SK-N-SH (cell line): ENCODE measurements around the gene MAPK10. TPM values are rescaled to one million over a fixed set of nuclear protein-coding genes. Genes with fewer than 3 reads are reported as not detected.

Experiments
- CTCF ChIA-PET: fragments of 300-600, 350-600 bp; formaldehyde crosslinking; extraction: SDS; loops from one replicate; lab custom pipeline; 2021; lab: Yijun Ruan, JAX
- POLR2A ChIA-PET: fragments of 350-600 bp; sonication (Branson Sonifier 250); formaldehyde crosslinking; extraction: SDS; loops from one replicate; lab custom pipeline; 2020; ENCODE audit warnings: antibody characterized with exemption, inconsistent platforms; lab: Yijun Ruan, JAX
- DNase-seq: peaks from one replicate; pipeline ENCODE4 v3.0.0; 2012
- H2AFZ ChIP-seq: fragments of 200-600 bp; sonication (generic); 2 replicates; pipeline ENCODE4 v1.8.1; 2016; ENCODE audit warnings: antibody characterized with exemption, mild to moderate bottlenecking, low read depth
- H3F3A ChIP-seq: fragments of 200-600 bp; sonication (generic); replicated peaks from 2 replicates; pipeline ENCODE3; 2016; ENCODE audit warnings: antibody characterized with exemption, mild to moderate bottlenecking; ENCODE audit not compliant: insufficient read depth
- H3K27ac ChIP-seq, 2 experiments: fragments of 200-500 bp in 1 of 2; fragments of 200-600 bp in 1 of 2; sonication (Bioruptor generic) in 1 of 2; sonication (generic), shearing (Covaris generic) in 1 of 2; 2 replicates each; pipeline versions ENCODE4 v1.5.1 to v1.6.1; 2014 to 2016; ENCODE audit warnings: low read depth in 2 of 2, inconsistent platforms in 1 of 2, low read length in 1 of 2, mild to moderate bottlenecking in 1 of 2, mixed read lengths in 1 of 2
- H3K27me3 ChIP-seq: fragments of 200-600 bp; sonication (generic), shearing (Covaris generic); 2 replicates; pipeline ENCODE4 v1.6.1; 2016; ENCODE audit warnings: mixed run types; ENCODE audit not compliant: insufficient read depth
- H3K36me3 ChIP-seq, 2 experiments: fragments of 200-500 bp in 1 of 2; fragments of 200-600 bp in 1 of 2; sonication (Bioruptor generic) in 1 of 2; sonication (generic) in 1 of 2; replicated peaks in 1 of 2; 2 replicates each; pipeline versions ENCODE3 to v1.5.1; 2014 to 2016; ENCODE audit warnings: low read length in 1 of 2, mild to moderate bottlenecking in 1 of 2; ENCODE audit not compliant: insufficient read depth in 2 of 2, control insufficient read depth in 1 of 2
- H3K4me1 ChIP-seq, 2 experiments: fragments of 200-500 bp in 1 of 2; fragments of 200-600 bp in 1 of 2; sonication (Bioruptor generic) in 1 of 2; sonication (generic), shearing (Covaris generic) in 1 of 2; 2 replicates each; pipeline versions ENCODE4 v1.5.1 to v1.6.1; 2014 to 2016; ENCODE audit warnings: low read depth in 1 of 2, low read length in 1 of 2, mixed run types in 1 of 2; ENCODE audit not compliant: insufficient read depth in 2 of 2, control insufficient read depth in 1 of 2
- H3K4me2 ChIP-seq: fragments of 200-600 bp; sonication (generic), shearing (Covaris generic); 2 replicates; pipeline ENCODE4 v1.6.1; 2017; ENCODE audit warnings: mixed run types
- H3K4me3 ChIP-seq, 2 experiments: fragments of 200-500 bp in 1 of 2; fragments of 200-600 bp in 1 of 2; sonication (Bioruptor generic) in 1 of 2; sonication (generic), shearing (Covaris generic) in 1 of 2; 2 replicates each; pipeline versions ENCODE4 v1.5.1 to v1.8.1; 2014 to 2016; ENCODE audit warnings: low read depth in 2 of 2, inconsistent platforms in 1 of 2, low read length in 1 of 2, mild to moderate bottlenecking in 1 of 2, mixed read lengths in 1 of 2, moderate library complexity in 1 of 2
- H3K79me2 ChIP-seq: fragments of 200-600 bp; sonication (generic); 2 replicates; pipeline ENCODE4 v1.8.1; 2017; ENCODE audit warnings: mild to moderate bottlenecking; ENCODE audit not compliant: insufficient read depth
- H3K9ac ChIP-seq: fragments of 200-600 bp; sonication (generic); 2 replicates; pipeline ENCODE4 v1.6.1; 2017; ENCODE audit warnings: mixed run types
- H3K9me2 ChIP-seq: fragments of 200-600 bp; sonication (generic); 2 replicates; pipeline ENCODE4 v1.6.1; 2017; ENCODE audit warnings: mixed run types
- H3K9me3 ChIP-seq: fragments of 200-600 bp; sonication (generic); 2 replicates; pipeline ENCODE4 v1.6.1; 2017; ENCODE audit warnings: mixed run types, mild to moderate bottlenecking, moderate library complexity
- H4K20me1 ChIP-seq: fragments of 200-600 bp; sonication (generic); 2 replicates; pipeline ENCODE4 v1.6.1; 2017; ENCODE audit warnings: mild to moderate bottlenecking, mixed run types; ENCODE audit not compliant: insufficient read depth
- CHD2 ChIP-seq: fragments of 150-350 bp; IDR thresholded peaks from 2 replicates; pipeline ENCODE4 v1.6.1; 2018; ENCODE audit warnings: low read length; ENCODE audit not compliant: partially characterized antibody
- ELF1 ChIP-seq: IDR thresholded peaks from 2 replicates; pipeline ENCODE4 v1.4.0; 2012
- EP300 ChIP-seq, 2 experiments: IDR thresholded peaks; 2 replicates each; pipeline versions ENCODE4 v1.4.0 to v1.6.1; 2012; ENCODE audit warnings: borderline replicate concordance in 1 of 2, low read depth in 1 of 2, low read length in 1 of 2
- FOXJ3 ChIP-seq: sonication (generic); formaldehyde crosslinking; IDR thresholded peaks from 2 replicates; pipeline ENCODE4 v1.5.1; 2020; ENCODE audit warnings: mild to moderate bottlenecking, missing genetic modification reagents
- FOXM1 ChIP-seq: IDR thresholded peaks from 2 replicates; pipeline ENCODE4 v1.4.0; 2012; ENCODE audit warnings: low read depth, mild to moderate bottlenecking
- GATA2 ChIP-seq: sonication (generic); formaldehyde crosslinking; IDR thresholded peaks from 2 replicates; pipeline ENCODE4 v1.5.0; 2020; ENCODE audit warnings: mild to moderate bottlenecking, missing genetic modification reagents
- JUND ChIP-seq: IDR thresholded peaks from 2 replicates; pipeline ENCODE4 v1.4.0; 2012
- NFIC ChIP-seq: IDR thresholded peaks from 2 replicates; pipeline ENCODE4 v1.4.0; 2012; ENCODE audit warnings: borderline replicate concordance
- NRF1 ChIP-seq: IDR thresholded peaks from 2 replicates; pipeline ENCODE4 v1.6.1; 2012; ENCODE audit warnings: low read depth, mild to moderate bottlenecking, low read length
- RCOR1 ChIP-seq: fragments of 150-350 bp; IDR thresholded peaks from 2 replicates; pipeline ENCODE4 v1.6.1; 2017; ENCODE audit warnings: antibody characterized with exemption, low read length
- RXRA ChIP-seq: IDR thresholded peaks from 2 replicates; pipeline ENCODE4 v1.4.0; 2012; ENCODE audit warnings: low read depth, mild to moderate bottlenecking, borderline replicate concordance
- SIN3A ChIP-seq: IDR thresholded peaks from 2 replicates; pipeline ENCODE4 v1.6.1; 2012; ENCODE audit warnings: low read depth, mild to moderate bottlenecking, low read length, moderate library complexity, borderline replicate concordance
- TAF1 ChIP-seq: IDR thresholded peaks from 2 replicates; pipeline ENCODE4 v1.6.1; 2012; ENCODE audit warnings: low read depth, mild to moderate bottlenecking, low read length, moderate library complexity, borderline replicate concordance
- TCF12 ChIP-seq: IDR thresholded peaks from 2 replicates; pipeline ENCODE4 v1.4.0; 2012
- TEAD4 ChIP-seq: IDR thresholded peaks from 2 replicates; pipeline ENCODE4 v1.4.0; 2012; ENCODE audit warnings: mild to moderate bottlenecking, borderline replicate concordance; ENCODE audit not compliant: insufficient read depth
- YY1 ChIP-seq: IDR thresholded peaks from 2 replicates; pipeline ENCODE4 v1.4.0; 2012; ENCODE audit warnings: low read depth, mild to moderate bottlenecking
- WGBS: methylation state at CpG from one replicate; pipeline ENCODE4 v1.1.6; 2017; ENCODE audit warnings: low lambda C conversion rate; 5-methylcytosine and 5-hydroxymethylcytosine counted together
- polyA plus RNA-seq, 3 experiments: library from polyadenylated mRNA; depleted of rRNA; stranded (reverse); fragments of >200 nt; gene quantifications; 2 replicates each; pipeline ENCODE4 v1.2.3, GENCODE V29; 2012
- TF ChIP-seq, protein P1 (sequence below): IDR thresholded peaks from 2 replicates; pipeline ENCODE4; 2012
- TF ChIP-seq, protein P2 (sequence below): IDR thresholded peaks from 2 replicates; pipeline ENCODE4 v1.4.0; 2012; ENCODE audit warnings: low read depth, borderline replicate concordance
- TF ChIP-seq, protein P3 (sequence below): IDR thresholded peaks from 2 replicates; pipeline ENCODE4 v1.4.0; 2012; ENCODE audit warnings: low read depth, borderline replicate concordance

MAPK10 gene
- polyA plus RNA-seq, 1 of the 3 experiments (the other 2 are of a cell fraction) = 8.1 TPM

DNA sequence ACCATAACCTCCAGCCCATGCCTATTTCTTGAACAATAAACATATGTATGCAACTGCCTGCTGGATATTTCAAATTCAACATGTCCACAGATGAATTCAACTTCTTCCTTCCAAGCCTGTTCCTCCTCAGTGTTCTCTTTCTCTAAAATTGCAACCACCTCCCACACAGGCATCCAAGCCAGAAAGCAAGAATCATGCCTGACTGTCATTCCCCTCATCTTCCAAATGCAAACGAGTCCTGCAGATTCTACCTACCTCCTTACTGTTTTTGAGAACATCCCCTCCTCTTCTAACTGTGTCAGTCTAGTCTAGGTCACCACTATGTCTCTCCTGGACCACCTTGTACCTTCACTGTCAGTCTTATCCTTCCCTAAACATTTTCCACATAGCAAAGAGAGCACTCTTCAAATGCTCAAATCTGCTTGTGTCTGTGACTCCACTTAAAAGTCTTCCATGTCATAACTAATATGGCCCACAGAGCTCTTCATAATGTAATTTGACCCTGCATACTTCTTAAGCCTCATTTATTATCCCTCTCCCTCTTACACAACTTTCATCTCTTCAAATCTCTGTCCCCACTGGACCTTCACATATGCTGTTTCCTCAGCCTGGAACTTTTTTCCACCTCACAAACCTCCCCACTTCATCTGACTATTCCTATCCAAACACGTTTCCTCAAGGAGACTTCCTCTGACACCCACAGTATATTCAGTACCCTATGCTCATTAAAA lies 25.7 kb downstream of the MAPK10 start:
- Histone ChIP-seq H3K4me2 (no peak overlapping the region), H3K4me3 (no peak overlapping the region), H3F3A (peaks cover 8% of the 10 kb centered on the region), H3K4me1 (peaks cover 2 to 7% of the 10 kb centered on the region in 2 experiments; a peak in 2 of 4 replicates), H3K36me3 (no peaks in the 10 kb centered on the region), H3K27ac (no peak overlapping the region), H3K9ac (no peak overlapping the region), H3K27me3 (no peaks in the 10 kb centered on the region), H2AFZ (no peak overlapping the region), H3K79me2 (no peaks in the 10 kb centered on the region), H3K9me3 (no peaks in the 10 kb centered on the region), H4K20me1 (no peaks in the 10 kb centered on the region), H3K9me2 (no peaks in the 10 kb centered on the region)
- CTCF ChIA-PET = no interaction called here
- WGBS = 79% methylated on average over 2 of the region's 2 CpGs
- TF ChIP-seq SIN3A (no peak), RXRA (no peak), TCF12 (no peak), TAF1 (no peak), NFIC (no peak), JUND (no peak), GATA2 (CRISPR knock-in tag) (no peak), EP300 (IDR thresholded peaks at IDR 0.05; ENCODE audit: borderline replicate concordance in 1 of 2, low read depth in 1 of 2, low read length in 1 of 2) (no peak), FOXJ3 (CRISPR knock-in tag) (no peak), RCOR1 (no peak), TEAD4 (no peak), ELF1 (no peak), CHD2 (no peak), YY1 (no peak), NRF1 (no peak), FOXM1 (no peak)
- TF ChIP-seq, protein P1, sequence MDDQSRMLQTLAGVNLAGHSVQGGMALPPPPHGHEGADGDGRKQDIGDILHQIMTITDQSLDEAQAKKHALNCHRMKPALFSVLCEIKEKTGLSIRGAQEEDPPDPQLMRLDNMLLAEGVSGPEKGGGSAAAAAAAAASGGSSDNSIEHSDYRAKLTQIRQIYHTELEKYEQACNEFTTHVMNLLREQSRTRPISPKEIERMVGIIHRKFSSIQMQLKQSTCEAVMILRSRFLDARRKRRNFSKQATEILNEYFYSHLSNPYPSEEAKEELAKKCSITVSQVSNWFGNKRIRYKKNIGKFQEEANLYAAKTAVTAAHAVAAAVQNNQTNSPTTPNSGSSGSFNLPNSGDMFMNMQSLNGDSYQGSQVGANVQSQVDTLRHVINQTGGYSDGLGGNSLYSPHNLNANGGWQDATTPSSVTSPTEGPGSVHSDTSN = no peak
- TF ChIP-seq, protein P2, sequence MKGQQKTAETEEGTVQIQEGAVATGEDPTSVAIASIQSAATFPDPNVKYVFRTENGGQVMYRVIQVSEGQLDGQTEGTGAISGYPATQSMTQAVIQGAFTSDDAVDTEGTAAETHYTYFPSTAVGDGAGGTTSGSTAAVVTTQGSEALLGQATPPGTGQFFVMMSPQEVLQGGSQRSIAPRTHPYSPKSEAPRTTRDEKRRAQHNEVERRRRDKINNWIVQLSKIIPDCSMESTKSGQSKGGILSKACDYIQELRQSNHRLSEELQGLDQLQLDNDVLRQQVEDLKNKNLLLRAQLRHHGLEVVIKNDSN = no peak
- TF ChIP-seq, protein P3, sequence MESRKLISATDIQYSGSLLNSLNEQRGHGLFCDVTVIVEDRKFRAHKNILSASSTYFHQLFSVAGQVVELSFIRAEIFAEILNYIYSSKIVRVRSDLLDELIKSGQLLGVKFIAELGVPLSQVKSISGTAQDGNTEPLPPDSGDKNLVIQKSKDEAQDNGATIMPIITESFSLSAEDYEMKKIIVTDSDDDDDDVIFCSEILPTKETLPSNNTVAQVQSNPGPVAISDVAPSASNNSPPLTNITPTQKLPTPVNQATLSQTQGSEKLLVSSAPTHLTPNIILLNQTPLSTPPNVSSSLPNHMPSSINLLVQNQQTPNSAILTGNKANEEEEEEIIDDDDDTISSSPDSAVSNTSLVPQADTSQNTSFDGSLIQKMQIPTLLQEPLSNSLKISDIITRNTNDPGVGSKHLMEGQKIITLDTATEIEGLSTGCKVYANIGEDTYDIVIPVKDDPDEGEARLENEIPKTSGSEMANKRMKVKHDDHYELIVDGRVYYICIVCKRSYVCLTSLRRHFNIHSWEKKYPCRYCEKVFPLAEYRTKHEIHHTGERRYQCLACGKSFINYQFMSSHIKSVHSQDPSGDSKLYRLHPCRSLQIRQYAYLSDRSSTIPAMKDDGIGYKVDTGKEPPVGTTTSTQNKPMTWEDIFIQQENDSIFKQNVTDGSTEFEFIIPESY = no peak
- POLR2A ChIA-PET = no interaction called here
- no peak for DNase-seq
